K562 (cell line): ENCODE data around the gene AGAP1. TPM values are rescaled to one million over a fixed set of nuclear protein-coding genes. Genes with fewer than 3 reads are reported as not detected.
A peak's percentile ranks its signal among the peaks of the same experiment; 100 is the strongest.

Experiments used
- ATAC-seq: fragments of 200-7000 bp; cut with Tn5 transposase; 3 replicates; pipeline ENCODE4 v1.9.1; 2020; ENCODE audit warnings: moderate library complexity
- BruUV-seq: library from RNA; stranded (reverse); fragments of 400-500 nt; replicated peaks from 2 replicates; lab custom pipeline; 2021; lab: Mats Ljungman, UMichigan
- CTCF ChIA-PET: fragments of 300-600 bp; formaldehyde crosslinking; extraction: SDS; loops from one replicate; lab custom pipeline; 2021; ENCODE audit warnings: low intra/inter-chr PET ratio; lab: Yijun Ruan, JAX
- POLR2A ChIA-PET: fragments of 300-600, 350-650 bp; sonication (Branson Sonifier 250); formaldehyde crosslinking; extraction: SDS; loops from one replicate; lab custom pipeline; 2021; ENCODE audit warnings: antibody characterized with exemption, inconsistent platforms; lab: Yijun Ruan, JAX
- DNase-seq, 4 experiments: peaks; one replicate each; pipeline versions ENCODE4 v3.0.0 to v3.0.0-alpha.2; 2011 to 2018; ENCODE audit warnings: low spot score in 3 of 4, mixed read lengths in 3 of 4; ENCODE audit errors: extremely low read depth in 1 of 4
- FAIRE-seq: peaks from 2 replicates; lab custom pipeline; 2011; peaks lifted over from hg19 to GRCh38; lab: Jason Lieb, UNC
- H2AFZ ChIP-seq: 2 replicates; pipeline ENCODE4 v1.6.0; 2011; ENCODE audit warnings: low read depth, low read length, control low read depth, inconsistent platforms
- H3K27ac ChIP-seq: fragments of 200-600 bp; 3 replicates; pipeline ENCODE4 v1.8.0; 2011; ENCODE audit warnings: low read depth, mild to moderate bottlenecking, control low read depth, inconsistent platforms, low read length, moderate library complexity, mixed read lengths; ENCODE audit errors: extremely low read depth
- H3K27me3 ChIP-seq, 2 experiments: fragments of 300-600 bp in 1 of 2; 2 replicates in 1 of 2; 3 replicates in 1 of 2; pipeline versions ENCODE4 v1.6.0 to v1.8.0; 2011; ENCODE audit warnings: inconsistent platforms in 2 of 2, low read length in 2 of 2, mild to moderate bottlenecking in 1 of 2, mixed read lengths in 1 of 2, moderate library complexity in 1 of 2; ENCODE audit not compliant: control insufficient read depth in 2 of 2, insufficient read depth in 2 of 2
- H3K36me3 ChIP-seq: fragments of 300-600 bp; 3 replicates; pipeline ENCODE4 v1.8.0; 2011; ENCODE audit warnings: mild to moderate bottlenecking, low read length, inconsistent platforms; ENCODE audit not compliant: control insufficient read depth, insufficient read depth
- H3K4me1 ChIP-seq, 2 experiments: fragments of 200-600 bp in 1 of 2; replicated peaks in 1 of 2; 2 replicates in 1 of 2; 3 replicates in 1 of 2; pipeline versions ENCODE4 v1.5.1 to v1.8.0; 2011; ENCODE audit warnings: inconsistent platforms in 2 of 2, low read length in 2 of 2, mild to moderate bottlenecking in 1 of 2, mixed read lengths in 1 of 2, moderate library complexity in 1 of 2; ENCODE audit not compliant: control insufficient read depth in 2 of 2, insufficient read depth in 2 of 2
- H3K4me2 ChIP-seq: 2 replicates; pipeline ENCODE4 v1.6.1; 2011; ENCODE audit warnings: low read length, control low read depth, inconsistent platforms, mixed read lengths; ENCODE audit not compliant: insufficient read depth
- H3K4me3 ChIP-seq: fragments of 200-600 bp; sonication (generic), shearing (Covaris generic); 2 replicates; pipeline ENCODE4 v1.5.1; 2016; ENCODE audit warnings: control low read depth, inconsistent platforms
- H3K79me2 ChIP-seq: fragments of 200-600 bp; 3 replicates; pipeline ENCODE4 v1.8.0; 2011; ENCODE audit warnings: low read length, inconsistent platforms; ENCODE audit not compliant: control insufficient read depth, insufficient read depth
- H3K9ac ChIP-seq, 2 experiments: 2 replicates each; pipeline versions ENCODE4 v1.6.0 to v1.6.1; 2011; ENCODE audit warnings: low read depth in 2 of 2, low read length in 2 of 2, control low read depth in 1 of 2, inconsistent platforms in 1 of 2, mild to moderate bottlenecking in 1 of 2, mixed read lengths in 1 of 2; ENCODE audit not compliant: insufficient read depth in 1 of 2
- H3K9me1 ChIP-seq: one replicate; pipeline ENCODE4 v1.6.0; 2011; ENCODE audit warnings: inconsistent platforms, mild to moderate bottlenecking, low read length, moderate library complexity; ENCODE audit not compliant: control insufficient read depth, insufficient read depth
- H3K9me3 ChIP-seq: replicated peaks from 2 replicates; pipeline ENCODE4 v1.5.1; 2011; ENCODE audit warnings: low read depth, low read length, inconsistent platforms; ENCODE audit not compliant: control insufficient read depth, insufficient read depth
- H4K20me1 ChIP-seq: replicated peaks from 2 replicates; pipeline ENCODE4 v1.6.1; 2011; ENCODE audit warnings: low read length, inconsistent platforms, mixed read lengths; ENCODE audit not compliant: control insufficient read depth, insufficient read depth
- CEBPZ ChIP-seq: fragments of 150-350 bp; IDR thresholded peaks from 2 replicates; pipeline ENCODE4 v1.6.1; 2014; ENCODE audit warnings: low read depth, mild to moderate bottlenecking, low read length, borderline replicate concordance
- ETV1 ChIP-seq: fragments of 450-650 bp; conservative IDR thresholded peaks from 2 replicates; pipeline ENCODE4 v1.6.1; 2016; ENCODE audit warnings: missing genetic modification characterization, control low read depth, low read depth, missing compliant biosample characterization
- FOSL1 ChIP-seq: fragments of 200-800 bp; sonication (Bioruptor generic); conservative IDR thresholded peaks from 2 replicates; pipeline ENCODE4 v1.6.1; 2016; ENCODE audit warnings: missing genetic modification characterization, missing compliant biosample characterization
- GABPA ChIP-seq: fragments of 200-800 bp; sonication (Bioruptor generic); conservative IDR thresholded peaks from 2 replicates; pipeline ENCODE4 v1.6.1; 2016; ENCODE audit warnings: low read depth, missing genetic modification characterization, missing compliant biosample characterization
- GABPB1 ChIP-seq: sonication (generic); formaldehyde crosslinking; IDR thresholded peaks from 2 replicates; pipeline ENCODE4 v1.8.0; 2022; ENCODE audit warnings: mild to moderate bottlenecking, missing genetic modification reagents
- JUND ChIP-seq, 2 experiments: IDR thresholded peaks; 2 replicates in 1 of 2; 3 replicates in 1 of 2; pipeline ENCODE4 v1.6.1; 2011; ENCODE audit warnings: borderline replicate concordance in 2 of 2, low read depth in 2 of 2, low read length in 2 of 2, improper control_type of control experiment in 1 of 2, missing biosample characterization in 1 of 2, missing genetic modification characterization in 1 of 2, missing genetic modification reagents in 1 of 2
- KDM1A ChIP-seq, 2 experiments: fragments of 450-650 bp; IDR thresholded peaks; 2 replicates each; pipeline ENCODE4 v1.6.1; 2016; ENCODE audit warnings: mild to moderate bottlenecking in 2 of 2
- MCM3 ChIP-seq: fragments of 450-650 bp; IDR thresholded peaks from 2 replicates; pipeline ENCODE4 v1.6.1; 2016
- RBM15 ChIP-seq: fragments of 200-400 bp; formaldehyde crosslinking; IDR thresholded peaks from 2 replicates; pipeline ENCODE4 v1.6.1; 2018; ENCODE audit warnings: mild to moderate bottlenecking, low read length, moderate library complexity; ENCODE audit not compliant: insufficient read depth
- RFX5 ChIP-seq: IDR thresholded peaks from 2 replicates; pipeline ENCODE4 v1.6.1; 2011; ENCODE audit warnings: low read depth, mild to moderate bottlenecking, improper control_type of control experiment, low read length
- SNRNP70 ChIP-seq: fragments of 200-400 bp; formaldehyde crosslinking; optimal IDR thresholded peaks from 2 replicates; pipeline ENCODE3; 2017; ENCODE audit warnings: low read depth, low read length
- TOE1 ChIP-seq, 2 experiments: fragments of 450-650 bp in 1 of 2; sonication (generic) in 1 of 2; formaldehyde crosslinking in 1 of 2; IDR thresholded peaks; 2 replicates each; pipeline versions ENCODE4 v1.7.1 to v1.8.0; 2016 to 2022; ENCODE audit warnings: borderline replicate concordance in 2 of 2, mild to moderate bottlenecking in 2 of 2, antibody characterized with exemption in 1 of 2, inconsistent platforms in 1 of 2, low read depth in 1 of 2, missing genetic modification reagents in 1 of 2, moderate library complexity in 1 of 2
- ZBTB33 ChIP-seq: sonication (generic); formaldehyde crosslinking; IDR thresholded peaks from 2 replicates; pipeline ENCODE4 v1.8.1; 2023; ENCODE audit warnings: mild to moderate bottlenecking, missing genetic modification reagents
- ZNF217 ChIP-seq: sonication (generic); formaldehyde crosslinking; IDR thresholded peaks from 2 replicates; pipeline ENCODE4 v1.8.0; 2022; ENCODE audit warnings: mild to moderate bottlenecking, missing genetic modification reagents
- ZNF511 ChIP-seq: sonication (generic); formaldehyde crosslinking; IDR thresholded peaks from 2 replicates; pipeline ENCODE4 v1.8.0; 2022; ENCODE audit warnings: mild to moderate bottlenecking, missing genetic modification reagents
- WGBS: fragments of 100-300 bp; shearing (Covaris generic); methylation state at CpG from one replicate; pipeline ENCODE4 v1.1.6; 2016; ENCODE audit warnings: low coverage, mixed read lengths; ENCODE audit not compliant: insufficient coverage; ENCODE audit errors: missing lambda C conversion rate; 5-methylcytosine and 5-hydroxymethylcytosine counted together
- in situ Hi-C: fragments of 300-500 bp; cut with MboI; formaldehyde crosslinking; loops from 4 replicates; pipeline ENCODE4 v1.15.0; 2018; ENCODE audit warnings: inconsistent platforms, mixed read lengths
- intact Hi-C: fragments of 100-400 bp; cut with micrococcal nuclease; formaldehyde crosslinking; loops from 2 replicates; pipeline ENCODE4 v1.14.2; 2022
- polyA plus RNA-seq, 8 experiments: library from polyadenylated mRNA; depleted of rRNA in 4 of 8; stranded (reverse) in 5 of 8; unstranded in 3 of 8; fragments of >200 nt; fragmentation: Nextera tagmentation in 2 of 8; fragmentation: Illumina TruSeq in 1 of 8; extraction: Ambion mirVana in 2 of 8; extraction: Trizol in 1 of 8; gene quantifications; 2 replicates each; pipeline versions ENCODE4 v1.2.1 to v1.2.3, GENCODE V29; 2011 to 2014; ENCODE audit warnings: inconsistent platforms in 1 of 8, missing spikeins in 1 of 8
- total RNA-seq, 7 experiments: library from RNA; depleted of rRNA in 6 of 7; stranded (reverse); fragments of >200 nt in 6 of 7; fragmentation: Illumina TruSeq in 2 of 7; extraction: Trizol in 2 of 7; gene quantifications; 2 replicates each; pipeline versions ENCODE4 v1.2.1 to v1.2.3, GENCODE V29; 2011 to 2021; ENCODE audit warnings: low replicate concordance in 1 of 7

The AGAP1 gene
- total and polyA plus RNA-seq, 9 of the 15 experiments (the other 6 are each of a cell fraction or from before 2014, with no cell fraction given) = 1.3 to 24.0 (median 10.6) TPM

GRCh38 chr2:235468978-235469655 is 24.7 kb upstream of the AGAP1 start:
- H3K4me1 ChIP-seq = peaks cover 3 to 12% of the 10 kb centered on the region in 2 experiments; a peak in 4 of 5 replicates
- no peaks in the 10 kb centered on the region for H3K79me2 ChIP-seq
- intact Hi-C loops (no loop called here), in situ Hi-C loops (no loop called here)
- no peaks in the 10 kb centered on the region for H3K9me3 ChIP-seq
- H3K4me2 ChIP-seq = peak overlapping the region; percentile 71
- no peaks in the 10 kb centered on the region for H3K27me3 ChIP-seq
- no peaks in the 10 kb centered on the region for H3K36me3 ChIP-seq
- DNase-seq (peak in 1 of 4 experiments; percentile 46), ATAC-seq (peak; percentile 54), FAIRE-seq (peak; percentile 44)
- H2AFZ ChIP-seq = peak overlapping the region; percentile 96
- 49% methylated on average over 9 of the region's 9 CpGs for WGBS
- H3K27ac ChIP-seq = peak overlapping the region; percentile 50; the same call in 2 of the 3 replicates
- no peak overlapping the region for H3K4me3 ChIP-seq
- H4K20me1 ChIP-seq = no peaks in the 10 kb centered on the region
- BruUV-seq = no TSS peak
- ChIA-PET POLR2A (interaction anchor here (0.7 to 0.9 kb wide), 2 partner anchors 16 to 111 kb away, joined by 3 read pairs; no protein-coding TSS in a partner anchor), CTCF (no interaction called here)
- H3K9ac ChIP-seq = peak overlapping the region; percentile 35 to 53; a peak in 2 of 4 replicates
- H3K9me1 ChIP-seq = no peaks in the 10 kb centered on the region
- TF ChIP-seq CEBPZ = no peak
- TF ChIP-seq ZNF217 (CRISPR knock-in tag) = no peak
- no peak for TF ChIP-seq RFX5
- TF ChIP-seq TOE1 (IDR thresholded peaks at IDR 0.05; ENCODE audit: borderline replicate concordance) = peak; percentile 84; the same call in 1 of the 2 replicates
- TF ChIP-seq TOE1 (CRISPR knock-in tag; IDR thresholded peaks at IDR 0.05; ENCODE audit: borderline replicate concordance, low read depth) = no peak
- no peak for TF ChIP-seq GABPB1
- no peak for TF ChIP-seq ZNF511 (CRISPR knock-in tag)
- TF ChIP-seq MCM3 = no peak
- TF ChIP-seq ETV1 (tag) = no peak
- TF ChIP-seq SNRNP70 = no peak
- no peak for TF ChIP-seq RBM15
- 0 out of 2 replicates have a peak, but pooled peaks have one; percentile 34 for TF ChIP-seq JUND (IDR thresholded peaks at IDR 0.05; ENCODE audit: borderline replicate concordance, low read depth, low read length)
- no peak for TF ChIP-seq JUND (tag; IDR thresholded peaks at IDR 0.05; ENCODE audit: borderline replicate concordance, low read depth, low read length)
- TF ChIP-seq KDM1A (IDR thresholded peaks at IDR 0.05) = no peak
- TF ChIP-seq GABPA (tag) = no peak
- TF ChIP-seq FOSL1 = peak; percentile 81
- no peak for TF ChIP-seq ZBTB33 (CRISPR knock-in tag)
